NCI-H774 (cell line): ENCODE measurements around the gene GOLGA1.

Experiments used
- DNase-seq: peaks from one replicate; lab custom pipeline; 2025; lab: John Stamatoyannopoulos, UW

GOLGA1 gene

DNA sequence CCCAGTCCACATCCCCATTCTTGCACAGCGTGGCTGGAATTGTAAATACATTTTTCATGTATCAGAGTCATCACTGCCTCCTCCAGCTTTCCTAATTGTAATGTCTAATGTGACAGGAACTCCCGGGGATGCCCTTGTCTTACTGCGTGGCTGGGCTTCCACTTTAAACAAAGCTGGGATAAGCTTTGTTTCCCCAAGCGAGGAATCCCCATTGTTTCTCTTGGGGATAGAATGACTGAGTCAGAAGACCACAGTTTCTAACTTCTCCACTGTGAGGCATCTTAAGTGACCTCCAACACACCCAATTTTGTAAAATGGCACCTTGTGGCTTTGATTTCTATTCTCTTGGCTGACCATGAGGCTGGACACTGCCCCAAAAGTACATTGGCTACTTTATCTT lies 56.5 kb downstream of the GOLGA1 start:
- DNase-seq: no peak

DNA sequence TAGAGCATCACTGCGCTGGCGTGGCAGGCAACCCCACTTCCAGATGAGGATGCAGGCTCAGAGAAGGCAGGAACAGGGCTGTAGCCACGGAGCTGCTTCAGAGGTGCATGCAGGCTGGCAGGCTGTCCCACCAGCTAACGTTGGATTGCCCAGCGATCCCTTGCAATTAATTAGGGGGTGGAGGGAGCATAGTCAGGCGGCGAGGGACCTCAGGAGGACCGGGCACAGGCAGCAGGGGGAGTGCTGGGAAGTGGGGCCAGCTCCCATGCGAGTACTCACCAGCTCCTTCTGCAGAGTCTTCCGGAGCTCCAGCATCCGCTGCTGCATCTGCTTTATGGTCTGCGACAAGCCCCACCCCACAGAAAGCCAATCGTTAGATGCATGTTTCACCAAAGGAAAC lies 58.7 kb downstream of the GOLGA1 start:
- DNase-seq: no peak

DNA sequence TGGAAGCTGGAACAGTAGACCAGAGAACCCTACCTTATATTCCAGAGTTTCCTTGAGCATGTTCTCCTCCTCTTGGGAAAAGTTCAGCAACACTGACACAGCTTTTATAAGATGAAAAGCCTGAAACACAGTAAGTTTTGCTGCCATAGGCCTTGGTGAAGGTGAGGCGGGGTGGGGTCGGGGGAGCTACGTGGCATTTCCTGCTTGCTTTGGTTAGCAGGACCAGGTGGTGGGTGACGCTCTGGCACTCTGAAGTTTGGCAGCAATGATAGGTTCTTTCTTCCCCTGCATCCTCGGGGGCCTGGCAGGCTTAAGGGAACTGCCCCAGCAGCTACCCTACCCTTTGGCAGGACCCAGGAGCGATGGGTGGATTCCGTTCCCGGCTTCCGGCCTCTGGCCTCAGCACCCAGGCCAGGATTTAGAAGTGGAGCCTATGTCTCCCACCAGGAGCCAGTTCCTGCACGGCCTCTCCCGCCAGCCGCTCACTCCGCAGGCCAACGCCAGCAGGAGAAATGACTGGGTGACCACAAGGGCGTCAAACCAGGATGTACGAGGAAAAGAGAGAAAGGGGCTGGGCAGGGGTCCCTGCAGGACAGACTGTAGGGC lies 59.6 kb downstream of the GOLGA1 start:
- DNase-seq: no peak

DNA sequence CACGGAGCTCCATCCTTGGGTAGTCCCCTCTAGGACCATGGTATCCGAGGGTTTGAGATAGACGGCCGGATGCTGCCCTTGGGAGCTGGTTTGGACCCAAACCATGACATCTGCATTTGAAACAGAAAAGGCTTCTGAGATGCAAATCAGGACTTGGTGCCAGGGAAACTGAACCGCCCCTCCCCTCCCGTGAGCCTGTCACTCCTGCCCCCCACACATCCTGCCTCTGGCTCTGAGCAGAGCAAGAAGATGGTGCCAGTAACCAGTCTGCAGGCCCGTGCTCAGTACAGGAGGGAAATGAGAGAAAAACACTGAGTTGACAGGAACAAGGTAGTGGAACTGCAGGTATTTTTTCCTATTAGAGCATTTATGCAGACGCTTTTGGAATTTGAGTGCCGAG lies 60.4 kb downstream of the GOLGA1 start:
- DNase-seq: no peak

DNA sequence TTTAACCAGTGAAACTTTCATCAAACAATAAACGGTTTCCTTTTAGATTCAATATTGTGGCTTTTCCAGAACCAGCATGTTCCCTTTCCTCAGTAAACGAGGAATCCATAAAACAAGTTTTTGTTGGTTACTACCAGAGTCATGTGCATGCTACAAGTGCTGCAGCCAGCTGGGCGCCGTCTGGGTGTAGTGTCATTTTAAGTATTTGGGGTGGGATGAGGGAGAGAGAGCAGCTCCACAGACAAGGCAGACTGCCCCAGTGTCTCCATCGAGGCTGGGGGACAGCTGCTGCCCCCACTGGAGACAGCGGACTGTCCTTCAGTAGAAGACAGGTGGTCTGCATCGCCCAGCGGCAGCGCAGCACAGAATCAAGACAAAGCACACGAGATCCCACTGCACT lies 61.7 kb downstream of the GOLGA1 start:
- DNase-seq: no peak

DNA sequence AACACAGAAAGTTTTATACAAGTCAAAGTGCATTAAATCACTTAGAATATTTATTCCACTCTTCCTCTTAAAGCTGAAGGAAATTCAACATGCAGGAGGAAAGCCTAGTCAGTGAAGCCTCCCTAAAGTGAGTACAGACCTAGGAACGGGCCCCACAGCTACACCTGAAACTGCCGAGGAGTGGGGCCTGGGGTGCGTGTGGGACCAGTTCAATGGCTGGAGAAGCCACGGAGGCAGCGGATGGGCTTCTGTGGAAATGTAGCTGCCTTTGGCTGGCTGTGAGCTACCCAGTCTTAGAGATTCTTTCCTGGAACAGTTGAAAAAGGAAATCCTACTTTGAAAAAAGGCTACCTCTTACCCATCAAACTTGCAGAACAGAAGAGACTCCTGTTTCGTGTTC lies 62.4 kb downstream of the GOLGA1 start:
- DNase-seq: no peak

DNA sequence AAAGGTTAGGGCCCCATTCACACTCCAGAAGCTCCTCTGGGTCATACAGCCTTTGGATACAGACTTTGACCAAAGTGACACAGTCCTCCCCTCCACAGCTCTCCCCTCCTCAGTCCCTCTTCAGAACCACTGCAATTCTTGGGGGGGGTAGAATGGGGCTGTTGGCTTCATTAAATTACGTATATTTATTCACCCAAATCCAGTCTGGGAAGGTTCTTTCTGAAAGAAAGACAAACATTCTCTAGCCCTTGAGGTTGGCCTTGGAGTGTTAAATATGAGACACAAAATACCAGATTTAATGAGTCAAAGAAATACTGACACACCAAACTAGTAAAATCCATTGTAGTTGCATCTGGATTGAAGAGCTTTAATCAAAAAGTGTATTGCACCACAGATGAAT lies 62.9 kb downstream of the GOLGA1 start:
- no peak for DNase-seq

DNA sequence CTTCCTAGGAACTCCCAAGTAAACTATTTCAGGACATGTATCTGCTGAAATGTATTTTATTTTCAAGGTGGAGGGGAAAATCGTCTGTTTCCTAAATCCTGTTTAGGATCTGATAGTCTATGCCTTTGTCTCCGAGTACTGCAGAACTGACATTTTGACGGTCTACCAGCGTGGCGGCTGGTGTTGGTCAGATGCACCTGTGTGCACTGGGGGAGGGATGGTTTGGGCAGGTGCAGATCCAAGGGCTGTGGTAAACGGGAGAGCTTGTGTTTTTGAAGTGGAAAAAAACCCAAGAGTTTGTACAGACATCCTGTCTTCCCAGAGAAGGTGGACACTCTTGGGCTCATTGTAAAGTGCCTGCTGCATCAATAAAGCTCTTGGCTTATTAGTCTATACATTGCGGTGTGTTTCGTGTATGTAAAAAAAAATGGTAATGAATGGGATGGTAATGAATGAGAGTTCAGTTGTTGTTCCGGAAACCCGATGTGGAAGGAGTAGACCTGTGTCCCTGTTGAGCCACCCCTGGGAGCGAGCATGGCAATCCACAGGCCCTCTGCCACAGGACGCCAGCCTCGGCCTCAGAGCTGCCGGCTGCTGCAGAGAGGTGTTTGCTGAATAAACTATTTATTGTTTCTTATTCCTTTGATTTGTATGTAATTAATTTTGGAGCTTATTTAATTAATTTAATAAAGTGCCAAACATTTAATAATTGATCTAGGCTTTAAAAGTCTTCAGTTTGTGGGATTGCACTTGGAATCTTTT lies 63.7 kb downstream of the GOLGA1 start:
- no peak for DNase-seq

DNA sequence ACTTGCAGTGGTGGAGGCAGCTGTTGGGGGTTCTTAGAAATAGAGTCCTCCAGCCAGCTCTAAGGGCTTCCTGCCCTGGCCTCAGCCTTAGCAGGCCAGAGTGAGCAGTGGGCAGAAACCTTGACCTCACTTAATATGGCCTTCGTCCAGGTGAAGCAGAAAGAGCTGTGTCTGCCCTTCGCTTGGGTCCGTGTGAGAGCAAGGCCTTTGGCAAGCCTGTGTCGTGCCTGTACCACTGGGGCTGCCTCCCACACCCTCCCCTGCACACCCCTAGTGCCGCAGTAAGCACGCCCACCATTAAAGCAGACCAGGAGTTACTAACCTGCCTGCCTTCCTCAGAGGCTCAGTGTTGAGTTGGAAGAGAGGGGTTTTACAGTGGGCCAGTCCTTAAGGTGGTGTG lies 65.4 kb downstream of the GOLGA1 start:
- DNase-seq: no peak

DNA sequence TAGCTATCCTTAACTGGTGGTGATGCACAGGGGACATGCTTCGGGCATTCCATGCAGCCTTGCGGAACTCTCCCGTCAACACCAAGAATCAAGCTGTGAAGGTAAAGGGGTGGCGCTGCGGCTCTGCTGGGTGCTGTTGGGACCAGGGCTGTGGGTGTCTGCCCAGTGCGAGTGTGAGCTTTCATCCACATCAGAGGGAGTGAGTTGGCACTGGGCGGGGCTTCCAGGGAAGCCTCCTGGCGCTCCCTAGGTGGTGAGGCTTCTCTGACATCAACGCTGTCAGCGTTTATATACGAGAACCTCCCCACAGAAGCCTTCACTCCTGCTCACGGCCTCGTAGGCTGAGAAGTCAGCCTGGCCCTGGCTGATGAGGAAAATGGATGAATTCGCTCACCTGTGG lies 67.2 kb downstream of the GOLGA1 start:
- DNase-seq: no peak

DNA sequence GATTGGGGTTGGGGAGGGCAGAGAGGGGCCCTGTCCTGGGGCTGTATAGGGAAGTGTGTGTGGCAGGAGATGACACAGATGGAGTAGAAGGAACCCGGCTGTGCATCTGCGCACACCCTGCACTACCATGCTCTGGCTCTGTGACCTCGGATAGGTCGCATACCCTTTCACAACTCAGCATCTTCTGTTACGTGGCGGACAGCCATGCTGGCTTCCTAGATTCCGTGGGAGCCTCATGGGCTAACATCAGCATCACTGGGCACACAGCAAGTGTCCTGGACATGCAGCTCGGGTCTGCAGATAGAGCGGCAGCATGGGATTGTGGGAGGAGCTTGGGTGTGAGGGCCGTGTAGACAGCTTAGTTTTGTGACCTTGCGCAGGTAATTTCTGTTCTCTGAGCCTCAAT lies 69.7 kb downstream of the GOLGA1 start:
- no peak for DNase-seq

DNA sequence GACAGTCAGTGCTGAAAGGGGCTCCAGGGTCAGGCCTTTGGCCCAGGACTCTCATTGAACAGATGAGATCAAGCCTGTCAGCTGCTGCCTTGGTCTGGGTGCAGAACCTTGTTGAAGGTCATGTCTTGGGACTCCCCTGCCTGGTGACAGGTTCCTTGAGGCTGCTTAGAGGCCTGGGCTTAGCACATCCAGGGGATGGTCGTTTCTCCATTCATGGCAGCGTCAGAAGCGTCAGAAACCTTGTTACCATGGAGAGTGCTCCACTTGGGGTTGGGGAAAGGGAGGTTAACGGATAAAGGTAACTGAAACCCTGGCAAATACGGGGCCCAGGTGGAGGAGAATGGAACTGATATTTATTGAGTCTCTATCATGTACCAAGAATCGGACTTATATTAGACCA lies 70.2 kb downstream of the GOLGA1 start:
- no peak for DNase-seq

DNA sequence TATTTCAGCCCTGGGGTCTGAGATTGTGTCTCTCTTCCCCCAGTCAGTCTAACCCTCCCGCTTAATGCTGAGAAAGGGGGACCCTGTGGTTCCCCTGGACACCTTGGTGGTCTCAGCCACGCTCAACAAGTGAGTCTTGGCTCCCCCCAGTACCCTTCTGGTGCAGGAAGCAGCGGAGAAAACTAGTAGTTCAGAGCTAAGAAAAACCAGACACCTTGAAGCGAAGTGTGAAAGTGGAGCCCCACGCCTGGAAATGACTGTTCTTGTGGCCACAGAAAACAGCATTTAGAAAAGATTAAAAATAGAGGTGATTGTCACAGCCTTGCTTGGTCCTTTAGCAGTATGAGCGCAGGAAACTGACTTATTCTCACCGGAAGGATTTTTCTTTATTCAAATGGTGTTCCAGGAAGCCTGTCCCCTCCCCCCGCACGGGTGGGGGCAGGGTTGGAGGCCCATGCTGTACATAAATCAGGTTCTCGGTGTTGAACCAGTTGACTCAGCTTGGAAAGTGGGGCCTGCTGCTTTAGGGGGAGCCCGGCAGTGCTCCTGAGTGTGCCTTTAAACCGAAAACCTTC lies 70.8 kb downstream of the GOLGA1 start:
- DNase-seq: no peak

DNA sequence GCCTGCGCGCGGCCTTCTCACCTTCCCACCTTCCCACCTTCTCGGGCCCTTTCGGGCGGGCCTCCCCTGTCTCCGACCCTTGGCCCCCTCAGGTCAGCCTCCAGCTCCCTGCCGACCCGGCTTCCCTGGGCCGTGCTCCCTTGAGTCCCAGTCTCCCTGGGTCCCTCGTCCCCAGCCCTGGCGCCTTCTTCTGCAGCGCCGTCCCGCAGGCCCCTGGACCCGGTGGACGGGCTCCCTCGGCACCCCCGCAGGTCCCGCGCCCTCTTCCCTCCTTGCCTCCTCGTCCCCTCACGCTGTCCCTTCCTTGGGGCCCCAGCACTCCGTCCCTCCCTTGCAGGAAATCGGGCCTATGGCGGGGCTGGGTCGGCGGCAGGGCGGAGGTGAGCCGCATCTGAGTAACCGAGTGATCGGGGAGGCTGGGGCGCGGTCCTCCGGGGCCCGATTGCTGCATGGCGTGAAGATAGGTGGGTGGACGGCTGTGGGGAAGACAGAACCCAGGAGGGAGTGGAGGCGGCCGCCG lies 71.4 kb downstream of the GOLGA1 start:
- DNase-seq: no peak

DNA sequence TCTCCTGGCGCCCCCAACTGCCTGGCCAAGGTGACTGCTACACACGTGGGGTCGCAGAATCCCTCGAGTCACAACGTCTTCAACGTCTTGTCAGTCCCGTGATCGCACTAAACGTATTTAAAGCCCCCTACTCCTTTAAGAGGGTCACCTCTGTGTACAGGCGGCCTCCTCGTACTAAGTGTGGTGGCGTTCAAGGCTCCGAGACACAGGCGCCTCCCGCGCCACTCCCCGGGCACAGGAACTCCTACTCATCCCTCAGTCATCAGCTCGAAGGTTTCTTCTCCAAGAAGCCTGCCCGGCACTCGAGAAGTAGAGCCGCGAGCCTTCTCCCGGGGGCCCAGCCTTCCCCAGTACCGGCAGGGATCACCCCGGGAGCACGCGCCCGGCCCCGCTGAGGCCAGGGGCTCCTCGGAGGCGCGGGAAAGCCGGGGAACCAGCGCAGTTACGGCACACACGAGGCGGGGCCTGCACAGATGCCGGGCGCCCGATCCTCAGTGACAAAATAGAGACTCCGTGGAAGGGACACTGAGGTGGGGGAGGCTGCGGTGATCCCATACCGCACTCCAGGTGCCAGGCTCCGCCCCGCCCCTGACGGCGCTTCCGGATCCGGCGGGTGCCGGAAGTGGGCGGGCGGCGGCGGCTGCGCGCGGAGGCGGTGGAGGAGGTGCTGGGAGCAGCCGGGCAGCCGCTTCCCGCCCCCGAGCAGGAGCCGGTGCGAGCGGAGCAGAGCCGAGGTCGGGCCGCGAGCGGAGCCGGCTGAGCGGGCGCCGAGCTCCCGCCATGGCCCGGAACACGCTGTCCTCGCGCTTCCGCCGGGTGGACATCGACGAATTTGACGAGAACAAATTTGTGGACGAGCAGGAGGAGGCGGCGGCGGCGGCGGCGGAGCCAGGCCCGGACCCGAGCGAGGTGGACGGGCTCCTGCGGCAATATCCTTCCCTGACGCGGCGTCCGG lies 72.1 kb downstream of the GOLGA1 start:
- DNase-seq: peak; percentile 88

DNA sequence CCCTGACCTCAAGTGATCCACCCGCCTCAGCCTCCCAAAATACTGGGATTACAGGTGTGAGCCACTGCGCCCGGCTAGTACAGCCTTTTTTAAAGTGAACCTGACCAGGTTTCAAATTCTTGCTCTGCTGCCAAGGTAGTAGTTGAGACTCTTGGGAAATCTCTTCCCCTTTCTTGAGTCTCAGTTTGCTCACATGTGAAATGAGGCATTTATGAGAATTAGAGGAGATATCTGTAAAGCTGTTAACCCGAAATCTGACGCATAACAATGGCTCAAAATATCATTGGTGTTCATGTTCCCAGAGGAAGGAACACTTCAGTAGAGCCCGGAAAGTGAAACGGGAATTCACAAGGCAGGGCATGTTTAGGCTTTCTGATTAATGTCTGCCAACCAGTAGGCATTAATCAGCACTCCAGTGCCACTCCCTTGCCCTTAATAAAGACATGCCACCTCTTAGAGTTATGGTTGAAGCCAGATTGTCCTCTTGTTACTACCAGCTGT lies 77.5 kb downstream of the GOLGA1 start:
- DNase-seq: no peak

DNA sequence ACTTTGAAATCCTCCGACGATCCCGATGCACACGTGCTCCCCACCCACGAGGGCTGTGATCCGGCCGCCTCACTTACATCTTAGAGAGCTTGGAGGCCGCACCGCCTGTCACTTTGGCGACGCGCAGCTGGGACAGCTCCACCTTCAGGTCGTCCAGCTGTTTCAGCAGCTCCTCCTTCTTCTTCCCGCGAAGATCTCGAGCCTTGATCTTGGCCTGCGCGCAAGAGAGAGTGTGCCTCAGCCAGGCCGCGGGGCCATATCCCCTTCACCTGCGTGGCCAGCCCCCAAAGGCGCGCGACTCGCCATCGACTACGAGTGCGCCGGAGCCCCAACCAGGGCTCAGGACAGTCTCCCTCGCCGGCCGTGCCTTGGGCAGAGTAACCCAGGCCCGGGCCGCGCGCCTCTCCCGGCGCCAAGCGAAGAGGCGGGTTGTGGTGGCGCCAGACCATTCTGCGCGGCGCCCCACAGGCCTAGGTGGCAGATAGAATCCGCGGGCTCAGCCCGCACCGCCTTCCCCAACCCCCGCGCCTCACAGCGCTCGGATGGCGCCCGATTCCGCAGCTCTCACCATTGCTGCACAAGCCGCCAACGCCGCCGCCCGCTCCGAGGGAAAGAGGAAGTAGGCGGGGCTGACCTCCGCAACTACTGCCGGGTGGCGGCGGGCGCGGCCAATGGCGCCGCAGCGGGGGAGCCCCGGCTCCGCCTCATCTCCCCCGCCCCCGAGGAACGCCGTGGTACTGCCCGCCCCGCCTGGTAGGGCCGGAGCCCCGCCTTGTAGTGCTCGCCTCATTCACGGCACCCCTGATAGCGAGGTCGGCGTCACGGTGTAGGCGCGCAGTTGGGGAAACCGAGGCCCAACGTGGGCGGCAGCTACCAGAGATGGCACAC lies 79.3 kb downstream of the GOLGA1 start, which contains the start of the genes ARPC5L and RPL35:
TSS of gene ARPC5L (plus strand) at position 789 of the 888 bp plus-strand sequence. CDS start 7,161 bp downstream, outside the sequence.
TSS of gene RPL35 (minus strand) at position 616 of the 888 bp plus-strand sequence. CDS start at position 571, 45 bp downstream.
- peak; percentile 96 for DNase-seq

DNA sequence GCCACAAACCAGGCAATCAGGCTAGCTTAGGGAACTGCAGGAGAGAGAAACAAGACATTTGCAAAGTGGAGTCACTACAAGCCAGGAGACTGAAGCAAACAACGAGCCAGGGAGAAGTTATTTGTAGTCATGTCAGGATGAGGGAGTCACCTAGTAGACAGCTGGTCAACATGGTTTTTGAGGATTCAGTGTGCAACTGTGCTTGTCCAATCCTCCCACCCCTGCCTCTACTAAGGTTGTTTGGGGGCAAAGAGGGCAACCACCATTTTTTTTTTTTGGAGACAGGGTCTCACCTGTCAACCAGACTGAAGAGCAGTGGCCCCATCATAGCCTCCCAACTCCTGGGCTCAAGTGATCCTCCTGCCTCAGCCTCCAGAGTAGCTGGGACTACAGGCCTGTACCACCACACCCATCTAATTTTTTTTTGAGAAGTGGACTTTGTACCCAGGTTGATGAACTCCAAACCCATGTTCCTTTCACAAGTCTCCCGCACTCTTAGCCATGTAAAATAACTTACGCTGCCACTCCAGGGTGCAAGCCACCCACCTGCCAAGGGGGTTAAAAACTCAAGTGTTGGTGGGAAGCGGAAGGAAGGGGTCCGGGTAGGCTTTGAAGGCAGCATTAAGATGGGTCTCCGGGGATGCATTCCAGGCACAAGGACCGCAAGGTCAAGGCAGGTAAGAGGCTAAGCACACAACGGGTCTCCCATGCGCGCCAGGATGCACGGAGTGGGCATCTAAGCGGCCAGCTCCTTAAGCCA lies 80.1 kb downstream of the GOLGA1 start:
- DNase-seq: no peak

DNA sequence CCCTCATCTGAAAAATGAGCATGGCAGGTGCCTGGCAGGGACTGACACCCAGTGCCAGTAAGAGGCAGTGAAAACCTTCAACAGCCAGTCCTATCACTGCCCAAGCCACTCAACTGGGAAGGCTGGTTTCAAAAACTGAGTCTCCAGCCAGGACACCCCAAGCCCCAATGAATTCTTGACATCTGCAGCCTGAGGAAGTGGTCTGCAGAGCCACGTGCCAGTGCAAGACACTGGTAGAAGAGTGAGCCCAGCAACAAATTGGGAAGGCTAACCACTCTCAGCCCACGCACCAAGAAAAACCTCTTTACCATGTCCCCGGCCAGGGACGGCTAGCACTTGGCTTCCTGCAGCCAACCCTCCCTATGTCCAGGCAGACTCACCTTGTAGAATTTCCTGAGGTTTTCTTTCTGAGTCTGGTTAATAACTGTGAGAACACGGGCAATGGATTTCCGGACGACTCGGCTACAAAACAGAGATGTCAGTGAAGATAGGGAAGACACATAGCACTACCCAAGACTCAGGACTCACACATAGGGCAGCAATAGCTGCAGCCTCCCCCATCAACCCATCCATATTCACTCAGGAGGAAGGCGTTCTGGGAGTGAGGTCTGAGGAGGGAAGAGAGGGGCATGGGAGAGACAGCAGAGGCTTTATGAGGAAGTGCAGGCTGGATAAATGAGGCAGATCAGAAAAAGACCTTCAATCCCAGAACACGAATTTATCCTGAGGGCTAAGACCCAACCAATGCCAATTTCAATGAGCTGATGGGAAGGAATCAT lies 80.9 kb downstream of the GOLGA1 start:
- DNase-seq: no peak
